Measurements from ENCODE around the gene HRH1.
A peak's percentile ranks its signal among the peaks of the same experiment; 100 is the strongest.

HRH1 gene

DNA sequence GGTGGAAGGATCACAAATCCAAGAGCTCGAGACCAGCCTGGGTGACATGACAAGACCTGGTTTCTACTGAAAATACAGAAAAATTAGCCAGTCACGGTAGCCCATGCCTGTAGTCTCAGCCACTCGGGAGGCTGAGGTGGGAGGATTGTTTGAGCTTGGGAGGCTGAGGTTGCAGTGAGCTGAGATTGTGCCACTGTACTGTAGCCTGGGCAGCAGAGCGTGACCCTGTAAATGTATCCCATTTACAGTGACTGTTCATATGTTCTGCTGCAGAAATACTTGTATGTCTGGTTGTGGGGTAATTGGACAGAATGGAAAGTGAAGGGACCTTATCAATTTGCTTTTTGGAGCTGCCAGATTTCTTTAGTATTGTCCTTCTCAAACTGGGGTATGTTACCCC lies 142.8 kb downstream of the HRH1 start:
- Histone ChIP-seq H3K27ac (ENCODE audit: low read length) (no peak overlapping the region), H3K4me1 (ENCODE audit: low read length) (peaks cover 13% of the 10 kb centered on the region), H3K9me2 (replicated peaks; ENCODE audit: insufficient read depth, low read length) (no peaks in the 10 kb centered on the region), H3K4me2 (ENCODE audit: low read depth, low read length) (no peak overlapping the region), H3K4me3 (ENCODE audit: low read length) (no peak overlapping the region), H4K20me1 (ENCODE audit: insufficient read depth, low read length) (no peaks in the 10 kb centered on the region), H3K9me3 (replicated peaks; ENCODE audit: insufficient read depth, low read length) (no peaks in the 10 kb centered on the region), H3K27me3 (replicated peaks; ENCODE audit: insufficient read depth, low read length) (no peaks in the 10 kb centered on the region), H3K9ac (ENCODE audit: low read length) (no peak overlapping the region), H3K79me2 (ENCODE audit: low read length) (no peaks in the 10 kb centered on the region), H3K36me3 (replicated peaks; ENCODE audit: insufficient read depth, low read length) (peaks cover 3% of the 10 kb centered on the region; the same call in 1 of the 2 replicates), H2AFZ (ENCODE audit: low read length) (no peak overlapping the region), H3F3A (ENCODE audit: insufficient read depth, low read length) (peaks cover 17% of the 10 kb centered on the region)
- no peak for DNase-seq
- no peak for TF ChIP-seq EZH2 (optimal IDR thresholded peaks at IDR 0.05; ENCODE audit: low read depth, low read length)
- TF ChIP-seq, protein P1, sequence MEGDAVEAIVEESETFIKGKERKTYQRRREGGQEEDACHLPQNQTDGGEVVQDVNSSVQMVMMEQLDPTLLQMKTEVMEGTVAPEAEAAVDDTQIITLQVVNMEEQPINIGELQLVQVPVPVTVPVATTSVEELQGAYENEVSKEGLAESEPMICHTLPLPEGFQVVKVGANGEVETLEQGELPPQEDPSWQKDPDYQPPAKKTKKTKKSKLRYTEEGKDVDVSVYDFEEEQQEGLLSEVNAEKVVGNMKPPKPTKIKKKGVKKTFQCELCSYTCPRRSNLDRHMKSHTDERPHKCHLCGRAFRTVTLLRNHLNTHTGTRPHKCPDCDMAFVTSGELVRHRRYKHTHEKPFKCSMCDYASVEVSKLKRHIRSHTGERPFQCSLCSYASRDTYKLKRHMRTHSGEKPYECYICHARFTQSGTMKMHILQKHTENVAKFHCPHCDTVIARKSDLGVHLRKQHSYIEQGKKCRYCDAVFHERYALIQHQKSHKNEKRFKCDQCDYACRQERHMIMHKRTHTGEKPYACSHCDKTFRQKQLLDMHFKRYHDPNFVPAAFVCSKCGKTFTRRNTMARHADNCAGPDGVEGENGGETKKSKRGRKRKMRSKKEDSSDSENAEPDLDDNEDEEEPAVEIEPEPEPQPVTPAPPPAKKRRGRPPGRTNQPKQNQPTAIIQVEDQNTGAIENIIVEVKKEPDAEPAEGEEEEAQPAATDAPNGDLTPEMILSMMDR (IDR thresholded peaks at IDR 0.05; ENCODE audit: low read length) = no peak
- no peak for TF ChIP-seq EZH2phosphoT487 (IDR thresholded peaks at IDR 0.05; ENCODE audit: low read length)

DNA sequence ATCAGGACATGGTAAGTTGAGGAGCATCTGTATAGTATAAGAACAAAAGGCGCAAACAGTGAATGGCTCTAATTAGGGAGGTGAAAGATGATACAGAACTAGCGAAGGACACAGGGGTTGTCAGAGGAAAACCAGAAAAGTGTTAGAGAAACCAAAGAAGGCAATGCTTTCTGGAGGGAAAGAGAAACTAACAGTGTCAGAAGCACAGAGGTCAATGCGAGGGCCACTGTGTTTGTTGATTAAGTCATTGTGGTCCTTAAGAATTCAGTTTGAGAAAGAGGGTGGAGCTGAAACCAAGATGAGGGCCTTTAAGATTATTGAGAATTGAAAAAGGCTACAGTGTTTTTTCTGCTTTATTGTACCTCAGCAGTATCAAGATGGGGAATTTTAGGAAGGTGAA lies 146.7 kb downstream of the HRH1 start:
- peak overlapping the region; percentile 18; the same call in 1 of the 2 replicates for H3K4me3 ChIP-seq (ENCODE audit: low read length)
- no peaks in the 10 kb centered on the region for H3K9me2 ChIP-seq (replicated peaks; ENCODE audit: insufficient read depth, low read length)
- H2AFZ ChIP-seq (ENCODE audit: low read length) = no peak overlapping the region
- peak overlapping the region; percentile 35 for H3K4me2 ChIP-seq (ENCODE audit: low read depth, low read length)
- peaks cover 32% of the 10 kb centered on the region for H3K4me1 ChIP-seq (ENCODE audit: low read length)
- H4K20me1 ChIP-seq (ENCODE audit: insufficient read depth, low read length) = no peaks in the 10 kb centered on the region
- no peaks in the 10 kb centered on the region for H3K27me3 ChIP-seq (replicated peaks; ENCODE audit: insufficient read depth, low read length)
- TF ChIP-seq, protein P1 (IDR thresholded peaks at IDR 0.05; ENCODE audit: low read length) = no peak
- TF ChIP-seq EZH2 (optimal IDR thresholded peaks at IDR 0.05; ENCODE audit: low read depth, low read length) (no peak), EZH2phosphoT487 (IDR thresholded peaks at IDR 0.05; ENCODE audit: low read length) (no peak)
- DNase-seq = peak; percentile 87
- no peak overlapping the region for H3K9ac ChIP-seq (ENCODE audit: low read length)
- H3K27ac ChIP-seq (ENCODE audit: low read length) = peak overlapping the region; percentile 47; the same call in 1 of the 2 replicates
- peaks cover 3% of the 10 kb centered on the region; the same call in 1 of the 2 replicates for H3K36me3 ChIP-seq (replicated peaks; ENCODE audit: insufficient read depth, low read length)
- H3F3A ChIP-seq (ENCODE audit: insufficient read depth, low read length) = peaks cover 19% of the 10 kb centered on the region
- H3K79me2 ChIP-seq (ENCODE audit: low read length) = no peaks in the 10 kb centered on the region
- no peaks in the 10 kb centered on the region for H3K9me3 ChIP-seq (replicated peaks; ENCODE audit: insufficient read depth, low read length)

DNA sequence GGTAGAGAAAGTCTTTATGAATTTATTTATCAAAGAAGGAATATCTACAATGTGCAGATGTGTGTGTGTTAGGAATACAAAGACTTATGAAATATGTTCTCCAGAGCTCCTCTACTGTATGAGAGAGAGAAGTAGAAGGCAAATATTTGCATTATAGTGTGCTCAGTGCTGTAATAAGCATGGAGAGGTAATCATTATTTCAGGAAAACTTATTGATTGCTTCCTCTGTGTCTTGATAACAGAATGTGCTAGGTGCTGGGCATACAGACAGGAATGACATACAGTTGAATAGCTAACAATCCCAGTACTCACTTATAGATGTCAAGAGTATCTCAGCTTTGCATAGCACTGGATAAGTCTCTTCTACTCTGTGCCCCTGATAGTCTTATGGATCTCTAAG lies 148.2 kb downstream of the HRH1 start:
- peaks cover 47% of the 10 kb centered on the region for H3K4me1 ChIP-seq (ENCODE audit: low read length)
- H3K4me3 ChIP-seq (ENCODE audit: low read length) = no peak overlapping the region
- peaks cover 33% of the 10 kb centered on the region for H3F3A ChIP-seq (ENCODE audit: insufficient read depth, low read length)
- no peak overlapping the region for H3K9ac ChIP-seq (ENCODE audit: low read length)
- H3K9me2 ChIP-seq (replicated peaks; ENCODE audit: insufficient read depth, low read length) = no peaks in the 10 kb centered on the region
- no peak overlapping the region for H3K4me2 ChIP-seq (ENCODE audit: low read depth, low read length)
- no peak for DNase-seq
- H2AFZ ChIP-seq (ENCODE audit: low read length) = no peak overlapping the region
- H3K79me2 ChIP-seq (ENCODE audit: low read length) = no peaks in the 10 kb centered on the region
- TF ChIP-seq, protein P1 (IDR thresholded peaks at IDR 0.05; ENCODE audit: low read length) = no peak
- TF ChIP-seq EZH2phosphoT487 (IDR thresholded peaks at IDR 0.05; ENCODE audit: low read length) (no peak), EZH2 (optimal IDR thresholded peaks at IDR 0.05; ENCODE audit: low read depth, low read length) (no peak)
- no peaks in the 10 kb centered on the region for H4K20me1 ChIP-seq (ENCODE audit: insufficient read depth, low read length)
- no peaks in the 10 kb centered on the region for H3K27me3 ChIP-seq (replicated peaks; ENCODE audit: insufficient read depth, low read length)
- H3K36me3 ChIP-seq (replicated peaks; ENCODE audit: insufficient read depth, low read length) = peaks cover 4% of the 10 kb centered on the region; the same call in 1 of the 2 replicates
- no peak overlapping the region for H3K27ac ChIP-seq (ENCODE audit: low read length)
- H3K9me3 ChIP-seq (replicated peaks; ENCODE audit: insufficient read depth, low read length) = no peaks in the 10 kb centered on the region

All from MM.1S (cell line).